Activated T-cell treated with anti-CD3 and anti-CD28 coated beads for 48 hours (primary cell): ENCODE data around the gene CAMK2D.

Experiments
- DNase-seq: peaks from one replicate; pipeline ENCODE4 v3.0.0-alpha.2; 2020; ENCODE audit warnings: low read depth

Gene CAMK2D

GRCh38 chr4:113637823-113638561, 123.5 kb downstream of the CAMK2D start:
- DNase-seq = no peak

- no peak for DNase-seq
Observed at GRCh38 chr4:113637363-113637762, 124.2 kb downstream of the CAMK2D start.

- DNase-seq = no peak
Observed at GRCh38 chr4:113636877-113637276, 124.7 kb downstream of the CAMK2D start.

GRCh38 chr4:113636438-113636818, 125.1 kb downstream of the CAMK2D start:
- no peak for DNase-seq

- DNase-seq = no peak
Observed at GRCh38 chr4:113635739-113636437, 125.7 kb downstream of the CAMK2D start.

GRCh38 chr4:113634081-113634969, 127.2 kb downstream of the CAMK2D start:
- no peak for DNase-seq

- no peak for DNase-seq
Observed at GRCh38 chr4:113633467-113633866, 128.1 kb downstream of the CAMK2D start.

DNA sequence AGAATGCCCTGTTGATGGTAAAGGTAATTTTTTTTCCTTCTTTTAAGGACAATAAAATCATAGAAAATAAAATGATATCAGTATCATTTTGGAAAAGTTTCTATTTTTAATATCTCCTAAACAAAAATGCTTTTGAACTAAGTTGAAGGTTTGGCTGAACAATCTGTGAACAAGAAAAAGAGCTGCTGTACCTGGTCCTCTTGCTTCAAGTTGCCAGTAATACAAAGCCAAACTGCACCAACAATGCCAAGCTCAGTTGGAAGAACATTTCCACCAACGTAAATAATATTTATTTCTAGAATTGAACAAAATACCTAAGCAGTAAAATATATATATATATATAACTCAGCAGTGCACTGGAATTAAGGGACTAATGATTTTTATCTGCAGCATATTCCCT, 132.8 kb downstream of the CAMK2D start:
- no peak for DNase-seq

DNA sequence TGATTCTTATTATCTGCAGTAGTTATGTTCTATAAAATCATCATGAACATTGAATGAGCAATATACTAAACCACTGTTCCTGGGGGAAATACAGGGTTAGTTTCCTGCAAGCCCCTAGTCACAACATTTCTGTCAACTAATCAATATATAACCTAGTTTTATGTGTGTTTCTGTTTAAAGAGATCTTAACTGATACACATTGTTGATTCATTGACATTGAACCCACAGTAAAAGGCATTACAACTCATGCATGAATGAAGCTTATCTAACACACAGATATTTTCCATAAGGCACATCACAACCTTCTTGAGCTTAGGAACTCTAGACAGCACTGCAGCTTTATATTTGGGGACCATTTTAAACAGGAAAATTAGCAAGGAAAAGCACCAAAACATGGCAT, 134.2 kb downstream of the CAMK2D start:
- no peak for DNase-seq

DNA sequence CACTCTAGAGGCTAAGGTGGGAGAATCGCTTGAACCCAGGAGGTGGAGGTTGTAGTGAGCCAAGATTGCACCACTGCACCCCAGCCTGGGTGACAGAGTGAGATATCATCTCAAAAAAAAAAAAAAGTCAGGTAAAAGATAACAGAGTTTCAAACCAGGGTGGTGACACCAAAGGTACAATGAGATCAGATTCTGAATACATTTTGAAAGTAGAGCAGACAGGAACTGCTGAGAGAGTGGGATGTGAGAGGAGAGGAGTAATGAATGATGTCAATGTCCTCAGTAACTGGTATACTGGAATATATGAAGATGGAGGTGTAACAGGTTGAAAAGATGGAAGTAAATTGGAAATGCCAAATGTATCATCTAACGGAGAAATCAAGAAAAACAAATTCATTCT, 135.6 kb downstream of the CAMK2D start:
- DNase-seq = no peak

DNA sequence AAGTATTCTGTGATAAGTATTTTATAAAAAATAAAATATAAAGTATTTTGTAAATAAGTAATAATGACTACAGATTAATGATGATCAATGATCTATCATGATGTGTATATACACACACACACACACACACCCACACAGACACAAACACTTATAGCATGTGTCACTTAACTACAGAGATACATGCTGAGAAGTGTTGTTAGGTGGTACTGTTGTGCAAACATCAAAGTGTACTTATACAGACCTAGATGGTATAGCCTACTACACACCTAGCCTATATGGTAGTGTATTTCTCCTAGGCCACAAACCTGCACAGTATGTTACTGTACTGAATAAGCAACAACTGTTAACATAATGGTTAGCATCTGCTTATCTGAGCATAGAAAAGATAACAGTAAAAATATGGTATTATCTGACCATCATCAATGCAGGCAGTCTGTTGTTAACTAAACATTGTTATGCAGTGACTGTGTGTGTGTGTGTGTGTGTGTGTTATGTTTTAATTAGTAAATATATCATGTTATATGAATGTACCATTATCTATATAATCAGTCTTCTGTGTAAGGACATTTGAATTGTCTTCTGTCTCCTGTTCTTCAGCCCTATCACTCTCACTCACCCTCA, 138.2 kb downstream of the CAMK2D start:
- no peak for DNase-seq

DNA sequence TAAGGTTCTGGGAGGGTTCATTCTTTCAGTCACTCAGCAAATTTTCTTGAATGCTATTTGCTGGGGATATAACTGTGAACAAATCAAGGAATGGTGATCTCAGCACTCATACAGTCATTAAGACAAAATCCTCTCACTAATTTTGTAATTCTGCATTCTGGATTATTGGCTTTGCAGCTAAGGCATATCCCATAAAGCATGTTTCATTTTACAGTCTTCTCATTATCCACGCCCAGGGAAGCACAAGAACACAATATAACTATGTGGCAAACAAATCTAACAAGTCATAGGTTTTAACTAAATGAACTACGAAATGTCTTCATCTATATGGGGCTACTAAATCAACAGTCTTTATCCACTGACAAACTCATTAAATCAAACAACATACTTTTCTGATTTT, 139.9 kb downstream of the CAMK2D start:
- DNase-seq = no peak

DNA sequence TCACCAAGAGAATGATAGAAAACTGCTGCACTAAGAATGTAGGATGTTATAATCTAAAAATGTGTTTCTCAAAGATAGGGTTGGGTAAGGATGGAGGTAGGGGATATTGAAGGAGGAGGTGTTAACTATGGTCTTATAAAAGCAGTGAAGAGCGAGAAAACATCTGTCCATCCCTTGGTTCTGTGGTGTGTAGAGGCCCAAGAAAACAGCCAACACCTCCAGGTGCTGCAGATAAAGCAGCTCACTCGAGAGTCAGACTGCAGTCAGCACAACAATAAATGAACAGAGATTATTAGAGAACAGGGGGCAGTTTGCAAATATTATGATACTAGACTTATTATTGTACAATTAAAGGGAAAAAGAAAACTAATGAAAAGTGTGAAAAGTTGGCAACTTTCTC, 141.5 kb downstream of the CAMK2D start:
- no peak for DNase-seq

- no peak for DNase-seq
Observed at GRCh38 chr4:113619526-113619925, 142.0 kb downstream of the CAMK2D start.

GRCh38 chr4:113618205-113618604, 143.3 kb downstream of the CAMK2D start:
- DNase-seq = no peak

- no peak for DNase-seq
Observed at GRCh38 chr4:113617195-113617594, 144.3 kb downstream of the CAMK2D start.

DNA sequence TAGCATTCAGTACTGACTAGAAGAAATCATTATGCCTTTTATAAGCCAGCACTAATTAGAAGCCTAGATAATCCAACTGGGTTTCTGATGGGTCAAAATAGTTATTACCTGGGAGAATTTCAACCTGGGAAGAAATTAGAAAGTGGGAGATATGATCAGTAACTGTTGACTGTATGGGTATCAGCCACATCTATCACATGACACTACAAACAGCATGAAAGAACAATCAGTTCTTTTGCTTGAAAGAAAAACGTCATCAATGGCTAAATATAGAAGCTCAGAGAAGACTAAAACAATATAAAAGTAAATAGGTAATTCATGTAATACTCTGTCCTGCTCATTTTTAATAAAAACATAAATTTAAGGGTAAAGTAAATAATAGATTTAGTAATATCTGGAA, 145.1 kb downstream of the CAMK2D start:
- DNase-seq = no peak

- no peak for DNase-seq
Observed at GRCh38 chr4:113614414-113614813, 147.1 kb downstream of the CAMK2D start.

DNA sequence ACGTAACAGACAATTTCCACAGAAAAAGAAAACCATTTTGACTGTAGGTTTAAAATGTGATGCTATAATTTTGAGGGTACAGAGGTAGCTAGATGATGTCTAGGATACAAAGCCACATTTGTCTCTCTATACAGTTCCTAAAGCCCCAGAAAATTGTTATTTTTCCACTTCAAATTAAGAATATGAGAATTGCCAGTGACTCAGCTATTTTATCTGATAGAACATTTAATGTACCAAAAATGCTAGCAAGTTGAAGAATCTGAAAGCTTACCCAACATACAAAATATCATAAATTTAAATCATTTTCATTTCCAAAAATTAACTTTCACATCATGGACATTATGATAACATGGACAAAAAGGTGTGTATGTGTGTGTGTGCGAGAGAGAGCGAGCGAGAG, 148.0 kb downstream of the CAMK2D start:
- DNase-seq = no peak

DNA sequence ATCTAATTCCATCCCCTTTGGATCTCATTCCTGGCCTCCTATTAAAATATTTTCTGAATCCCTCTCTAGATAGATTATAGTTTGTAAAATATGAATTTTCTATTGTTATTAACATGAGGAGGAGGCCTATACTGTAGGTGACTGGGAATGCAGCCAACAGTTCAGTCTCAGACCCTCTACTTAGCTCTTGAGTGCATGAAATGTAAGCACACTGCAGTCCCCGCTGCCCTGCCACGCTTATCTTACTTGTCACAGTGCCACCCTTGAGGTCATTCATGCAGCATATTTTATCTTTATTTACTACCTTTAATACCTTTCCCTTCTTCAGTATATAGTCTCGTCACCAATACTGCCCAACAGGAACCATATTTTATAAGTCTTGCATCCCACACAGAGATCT, 151.0 kb downstream of the CAMK2D start:
- DNase-seq = no peak

GRCh38 chr4:113607998-113608397, 153.5 kb downstream of the CAMK2D start:
- no peak for DNase-seq

GRCh38 chr4:113607147-113607720, 154.3 kb downstream of the CAMK2D start:
- no peak for DNase-seq
